ENCODE results near the gene HEMK1. TPM values are rescaled to one million over a fixed set of nuclear protein-coding genes. Genes with fewer than 3 reads are reported as not detected.
A peak's percentile ranks its signal among the peaks of the same experiment; 100 is the strongest.

HEMK1 gene
- total RNA-seq, 6 donors from 2014 or later: 5.0 to 25.3 (median 9.6) TPM

DNA sequence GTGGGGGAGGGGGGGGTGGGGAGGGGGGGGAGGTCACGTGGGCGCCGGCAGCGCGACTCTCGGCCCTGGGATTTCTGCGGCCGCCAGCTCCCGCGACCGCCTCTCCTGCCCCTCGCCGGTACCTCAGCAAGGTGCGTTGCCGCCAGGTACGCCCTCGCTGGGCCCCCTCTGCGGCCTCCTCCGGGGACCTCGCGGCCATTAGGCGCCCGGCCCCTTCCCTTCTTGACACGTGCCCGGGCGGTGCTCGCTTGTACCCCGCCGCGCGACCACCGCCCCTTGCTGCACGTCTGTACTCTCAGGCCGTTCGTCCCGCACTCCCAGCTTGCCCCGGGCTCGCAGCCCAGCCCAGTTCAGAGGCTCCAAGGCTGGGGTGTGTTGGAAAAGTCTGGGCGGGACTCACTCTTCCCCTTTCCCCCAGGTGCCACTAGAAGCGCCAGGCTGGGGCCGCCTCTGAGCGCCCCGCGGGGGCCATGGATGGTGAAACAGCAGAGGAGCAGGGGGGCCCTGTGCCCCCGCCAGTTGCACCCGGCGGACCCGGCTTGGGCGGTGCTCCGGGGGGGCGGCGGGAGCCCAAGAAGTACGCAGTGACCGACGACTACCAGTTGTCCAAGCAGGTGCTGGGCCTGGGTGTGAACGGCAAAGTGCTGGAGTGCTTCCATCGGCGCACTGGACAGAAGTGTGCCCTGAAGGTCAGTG lies 47.9 kb downstream of the HEMK1 start, which contains the start of gene MAPKAPK3:
TSS of gene MAPKAPK3 (plus strand) at position 56 of the 696 bp plus-strand sequence. CDS start at position 471, 415 bp downstream.
- ATAC-seq (ENCODE audit: low FRiP score in 2 of 2): peak; percentile 3 to 25

DNA sequence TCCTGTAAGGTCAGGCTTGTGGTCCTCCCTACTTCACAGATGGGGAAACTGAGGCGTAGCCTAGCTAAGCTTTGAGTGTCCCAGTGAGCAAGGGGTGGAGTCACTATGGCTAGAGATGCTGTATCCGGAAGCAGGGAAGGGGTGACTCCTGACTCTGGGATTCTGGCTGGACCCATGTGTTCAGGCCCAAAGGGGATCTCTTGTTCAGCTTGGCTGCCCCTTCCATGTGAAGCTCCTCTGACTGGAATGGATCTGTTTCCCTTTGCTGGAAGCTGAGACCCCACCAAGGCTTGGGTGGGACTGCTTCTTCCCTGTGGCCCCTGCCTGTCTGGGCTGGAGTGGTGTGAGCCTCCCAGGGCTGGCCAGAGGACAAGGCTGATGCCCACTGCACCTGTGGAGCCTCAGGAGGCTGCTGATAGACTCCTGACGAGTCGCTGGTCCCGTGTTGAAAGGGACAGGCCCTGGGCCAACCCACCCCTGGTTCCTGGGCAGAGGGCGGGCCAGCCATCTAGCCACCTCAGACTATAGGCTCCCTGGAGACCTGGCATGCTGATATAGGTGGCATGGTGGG lies 48.7 kb downstream of the HEMK1 start:
- Histone ChIP-seq H3K9me3 (no peaks in the 10 kb centered on the region), H3K4me1 (peaks cover 39 to 64% (median 61%) of the 10 kb centered on the region in 4 donors), H3K4me3 (peak overlapping the region; percentile 86 to 98 (median 96)), H3K36me3 (no peaks in the 10 kb centered on the region), H3K27me3 (no peaks in the 10 kb centered on the region), H3K27ac (peak overlapping the region; percentile 95 to 97 (median 96))
- no peak for TF ChIP-seq POLR2A (IDR thresholded peaks at IDR 0.05)
- TF ChIP-seq EP300 (IDR thresholded peaks at IDR 0.05): no peak
- TF ChIP-seq, protein P1, sequence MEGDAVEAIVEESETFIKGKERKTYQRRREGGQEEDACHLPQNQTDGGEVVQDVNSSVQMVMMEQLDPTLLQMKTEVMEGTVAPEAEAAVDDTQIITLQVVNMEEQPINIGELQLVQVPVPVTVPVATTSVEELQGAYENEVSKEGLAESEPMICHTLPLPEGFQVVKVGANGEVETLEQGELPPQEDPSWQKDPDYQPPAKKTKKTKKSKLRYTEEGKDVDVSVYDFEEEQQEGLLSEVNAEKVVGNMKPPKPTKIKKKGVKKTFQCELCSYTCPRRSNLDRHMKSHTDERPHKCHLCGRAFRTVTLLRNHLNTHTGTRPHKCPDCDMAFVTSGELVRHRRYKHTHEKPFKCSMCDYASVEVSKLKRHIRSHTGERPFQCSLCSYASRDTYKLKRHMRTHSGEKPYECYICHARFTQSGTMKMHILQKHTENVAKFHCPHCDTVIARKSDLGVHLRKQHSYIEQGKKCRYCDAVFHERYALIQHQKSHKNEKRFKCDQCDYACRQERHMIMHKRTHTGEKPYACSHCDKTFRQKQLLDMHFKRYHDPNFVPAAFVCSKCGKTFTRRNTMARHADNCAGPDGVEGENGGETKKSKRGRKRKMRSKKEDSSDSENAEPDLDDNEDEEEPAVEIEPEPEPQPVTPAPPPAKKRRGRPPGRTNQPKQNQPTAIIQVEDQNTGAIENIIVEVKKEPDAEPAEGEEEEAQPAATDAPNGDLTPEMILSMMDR (IDR thresholded peaks at IDR 0.05): no peak
- TF ChIP-seq POLR2AphosphoS5 (IDR thresholded peaks at IDR 0.05): no peak
- WGBS, 2 donors: 39% methylated on average over 5 to 6 of the region's 6 CpGs
- DNase-seq (no peak), ATAC-seq (ENCODE audit: low FRiP score in 2 of 2) (no peak)

More for the DNA sequence above, 47.9 kb downstream of the HEMK1 start, which contains the start of gene MAPKAPK3:
- WGBS, 2 donors: 0 to 6% methylated on average over 9 to 20 of the region's 58 CpGs
- Histone ChIP-seq H3K27ac (peak within 1 kb of the TSS; percentile 95 to 97 (median 96)), H3K4me3 (peak within 1 kb of the TSS; percentile 86 to 98 (median 96)), H3K4me1 (peaks cover 42 to 68% (median 64%) of the 10 kb centered on the region in 4 donors), H3K9me3 (no peaks in the 10 kb centered on the region), H3K36me3 (no peaks in the 10 kb centered on the region), H3K27me3 (no peaks in the 10 kb centered on the region)
- peak; percentile 65 to 91 for DNase-seq
- TF ChIP-seq EP300 (IDR thresholded peaks at IDR 0.05): no peak
- TF ChIP-seq POLR2A (IDR thresholded peaks at IDR 0.05): peak in 2 of 4 donors; percentile 58 to 60
- TF ChIP-seq, protein P1 (IDR thresholded peaks at IDR 0.05): peak in 3 of 6 experiments; percentile 4 to 29 (median 27)

DNA sequence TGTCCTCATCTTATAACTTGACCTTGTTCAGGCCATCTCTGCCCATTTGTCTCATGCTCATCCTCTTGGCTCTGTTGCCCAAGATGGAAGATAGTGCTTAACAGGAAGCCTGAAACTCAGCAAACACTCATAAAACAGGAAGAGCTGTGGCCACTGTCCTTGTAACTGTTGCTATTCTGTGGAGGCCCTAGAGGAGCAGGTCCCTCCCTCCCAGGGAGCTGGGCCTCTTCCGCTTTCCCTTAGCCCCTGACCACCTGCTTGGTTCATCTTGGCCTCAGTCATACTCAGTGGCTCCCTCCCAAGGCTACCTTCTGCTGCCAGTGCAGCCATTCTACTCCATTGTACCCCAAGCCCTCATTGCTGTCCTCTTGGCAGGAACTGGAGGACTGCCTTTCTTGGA lies 51.1 kb downstream of the HEMK1 start:
- WGBS, 2 donors: 86% methylated on average over 1 of the region's 1 CpG
- H3K27ac ChIP-seq: peak overlapping the region; percentile 65 to 96 (median 78)

DNA sequence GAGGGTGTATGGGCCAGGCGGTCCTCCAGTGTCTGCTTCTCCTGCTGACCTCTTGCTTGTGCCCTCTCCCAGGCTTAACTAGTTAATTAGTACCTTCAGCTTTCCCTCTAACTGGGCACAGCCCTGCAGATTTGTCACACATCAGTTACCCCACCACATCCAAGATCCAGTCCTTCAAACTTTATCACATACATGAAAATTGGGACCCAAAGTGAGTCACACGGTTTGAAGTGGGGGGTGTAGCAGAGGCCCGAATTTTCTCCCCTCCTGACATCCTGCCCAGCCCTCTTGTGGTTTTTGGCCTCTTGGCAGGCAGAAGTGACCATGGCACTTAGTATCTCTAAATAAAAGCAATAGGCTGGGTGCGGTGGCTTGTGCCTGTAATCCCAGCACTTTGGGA lies 51.5 kb downstream of the HEMK1 start:
- Histone ChIP-seq H3K36me3 (no peaks in the 10 kb centered on the region), H3K27ac (peak overlapping the region; percentile 65 to 96 (median 78)), H3K4me3 (peak overlapping the region in 1 of 4 donors; percentile 14), H3K27me3 (no peaks in the 10 kb centered on the region), H3K4me1 (peaks cover 56 to 81% (median 73%) of the 10 kb centered on the region in 4 donors), H3K9me3 (no peaks in the 10 kb centered on the region)
- no peak for DNase-seq
- 32 to 48% methylated on average over 4 of the region's 4 CpGs for WGBS, 2 donors
- ATAC-seq (ENCODE audit: low FRiP score in 2 of 2): no peak
- no peak for TF ChIP-seq POLR2A (IDR thresholded peaks at IDR 0.05)
- TF ChIP-seq, protein P1 (IDR thresholded peaks at IDR 0.05): no peak
- TF ChIP-seq POLR2AphosphoS5 (IDR thresholded peaks at IDR 0.05): no peak
- TF ChIP-seq EP300 (IDR thresholded peaks at IDR 0.05): no peak

More for the DNA sequence above, 51.1 kb downstream of the HEMK1 start:
- H3K27me3 ChIP-seq: no peaks in the 10 kb centered on the region
- peaks cover 56 to 79% (median 71%) of the 10 kb centered on the region in 4 donors for H3K4me1 ChIP-seq
- H3K4me3 ChIP-seq: peak overlapping the region in 1 of 4 donors; percentile 14
- DNase-seq (peak in 1 of 2 donors; percentile 71), ATAC-seq (ENCODE audit: low FRiP score in 2 of 2) (peak; percentile 0 to 3)
- no peaks in the 10 kb centered on the region for H3K9me3 ChIP-seq
- TF ChIP-seq POLR2AphosphoS5 (IDR thresholded peaks at IDR 0.05) (peak in 1 of 2 donors; percentile 4), POLR2A (IDR thresholded peaks at IDR 0.05) (no peak), EP300 (IDR thresholded peaks at IDR 0.05) (no peak)
- TF ChIP-seq, protein P1 (IDR thresholded peaks at IDR 0.05): peak in 1 of 6 experiments; percentile 13
- no peaks in the 10 kb centered on the region for H3K36me3 ChIP-seq

Measured in upper lobe of left lung (tissue), 6 donors.